GM10847 (cell line): Measurements from ENCODE around the gene HACL1.

Experiments
- POLR2A ChIP-seq: IDR thresholded peaks from 2 replicates; pipeline ENCODE4 v1.6.1; 2011; ENCODE audit not compliant: insufficient read length; ENCODE audit errors: extremely low read depth

HACL1 gene

GRCh38 chr3:15522016-15522415 is 79.4 kb downstream of the HACL1 start:
- TF ChIP-seq POLR2A: no peak

GRCh38 chr3:15521573-15521965 is 79.8 kb downstream of the HACL1 start, which contains the start of gene COLQ:
Gene COLQ, minus strand, starts transcription at chr3:15521706. Its CDS starts 81 bp downstream, at chr3:15521625.
- TF ChIP-seq POLR2A: no peak

- no peak for TF ChIP-seq POLR2A
These were observed 80.4 kb downstream of the HACL1 start for GRCh38 chr3:15520804-15521572.

- no peak for TF ChIP-seq POLR2A
These were observed 81.2 kb downstream of the HACL1 start for GRCh38 chr3:15520185-15520584.

- TF ChIP-seq POLR2A: no peak
These were observed 82.3 kb downstream of the HACL1 start for GRCh38 chr3:15519096-15519495.

- TF ChIP-seq POLR2A: no peak
These were observed 86.6 kb downstream of the HACL1 start for GRCh38 chr3:15514663-15515340.

- no peak for TF ChIP-seq POLR2A
These were observed 87.3 kb downstream of the HACL1 start for GRCh38 chr3:15513810-15514662.

DNA sequence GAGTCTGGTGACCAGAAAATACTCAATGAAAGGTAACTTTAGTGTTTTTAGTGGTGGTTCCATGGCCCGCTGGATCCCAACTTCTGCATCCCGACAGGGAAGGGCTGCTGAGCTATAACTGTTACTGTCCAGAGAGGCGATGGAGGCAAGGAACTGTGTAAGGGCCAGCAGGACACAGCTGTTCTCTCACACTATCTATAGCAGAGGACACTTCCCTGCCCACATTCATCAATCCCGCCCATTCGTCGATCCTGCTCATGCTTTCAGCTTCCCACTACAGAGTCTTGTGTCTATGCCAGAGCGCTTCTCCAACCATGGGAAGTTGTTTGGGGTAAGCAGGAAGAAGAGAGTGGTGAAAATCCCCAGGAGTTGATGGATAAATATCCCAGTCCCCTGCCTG is 88.3 kb downstream of the HACL1 start:
- TF ChIP-seq POLR2A: no peak

GRCh38 chr3:15512166-15512565 is 89.2 kb downstream of the HACL1 start:
- TF ChIP-seq POLR2A: no peak

- TF ChIP-seq POLR2A: no peak
These were observed 90.2 kb downstream of the HACL1 start for GRCh38 chr3:15511156-15511555.
